OCI-LY7 (cell line): ENCODE data around the gene KCNIP1. TPM values are rescaled to one million over a fixed set of nuclear protein-coding genes. Genes with fewer than 3 reads are reported as not detected.

ENCODE experiments used
- BruUV-seq: library from RNA; stranded (reverse); fragments of 400-500 nt; replicated peaks from 2 replicates; lab custom pipeline; 2021; lab: Mats Ljungman, UMichigan
- CTCF ChIA-PET: fragments of 300-600 bp; sonication (Branson Sonifier 250); formaldehyde crosslinking; loops from one replicate; lab custom pipeline; 2022; ENCODE audit warnings: antibody characterized with exemption; ENCODE audit not compliant: unreplicated experiment; lab: Charles Lee
- POLR2A ChIA-PET: fragments of 300-600 bp; sonication (Branson Sonifier 250); formaldehyde crosslinking; loops from one replicate; lab custom pipeline; 2022; ENCODE audit warnings: antibody characterized with exemption; lab: Charles Lee
- DNase-seq: peaks from one replicate; pipeline ENCODE4 v3.0.0-alpha.2; 2015; ENCODE audit warnings: low spot score
- H2AFZ ChIP-seq: fragments of 200-600 bp; sonication (generic), shearing (Covaris generic); 2 replicates; pipeline ENCODE4 v1.6.1; 2014; ENCODE audit warnings: mild to moderate bottlenecking, antibody characterized with exemption, low read length, moderate library complexity
- H3K27ac ChIP-seq: fragments of 200-600 bp; sonication (generic); 2 replicates; pipeline ENCODE4 v1.5.1; 2014; ENCODE audit warnings: mixed run types, low read depth, mild to moderate bottlenecking, moderate library complexity, low read length, inconsistent platforms; ENCODE audit not compliant: poor library complexity, severe bottlenecking
- H3K36me3 ChIP-seq: fragments of 200-600 bp; sonication (generic); 2 replicates; pipeline ENCODE4 v1.6.1; 2014; ENCODE audit warnings: mild to moderate bottlenecking, antibody characterized with exemption, low read length, moderate library complexity, mixed read lengths; ENCODE audit not compliant: insufficient read depth
- H3K4me1 ChIP-seq: fragments of 200-600 bp; sonication (generic); 2 replicates; pipeline ENCODE4 v1.5.1; 2014; ENCODE audit warnings: mild to moderate bottlenecking, low read length; ENCODE audit not compliant: insufficient read depth, poor library complexity, severe bottlenecking
- H3K4me2 ChIP-seq: fragments of 200-600 bp; sonication (generic); 2 replicates; pipeline ENCODE4 v1.6.1; 2014; ENCODE audit warnings: mild to moderate bottlenecking, low read length
- H3K4me3 ChIP-seq: fragments of 200-600 bp; sonication (generic); 2 replicates; pipeline ENCODE4 v1.5.1; 2014; ENCODE audit warnings: mild to moderate bottlenecking, low read depth, low read length; ENCODE audit not compliant: poor library complexity, severe bottlenecking
- H3K79me2 ChIP-seq: fragments of 200-600 bp; sonication (generic); 2 replicates; pipeline ENCODE4 v1.6.1; 2016; ENCODE audit warnings: low read depth, mild to moderate bottlenecking, low read length, moderate library complexity, mixed read lengths; ENCODE audit not compliant: insufficient read depth
- H3K9me2 ChIP-seq: fragments of 200-600 bp; sonication (generic); 2 replicates; pipeline ENCODE4 v1.6.1; 2016; ENCODE audit warnings: mild to moderate bottlenecking, low read length, mixed read lengths; ENCODE audit not compliant: insufficient read depth
- H3K9me3 ChIP-seq: fragments of 200-600 bp; sonication (generic); 2 replicates; pipeline ENCODE4 v1.6.1; 2014; ENCODE audit warnings: mild to moderate bottlenecking, mixed run types, low read length, mixed read lengths
- H4K20me1 ChIP-seq: fragments of 200-600 bp; sonication (generic); 2 replicates; pipeline ENCODE4 v1.6.1; 2014; ENCODE audit warnings: mild to moderate bottlenecking, antibody characterized with exemption, low read length, moderate library complexity, mixed read lengths; ENCODE audit not compliant: insufficient read depth
- CTCF ChIP-seq: fragments of 200-600 bp; sonication (generic); conservative IDR thresholded peaks from 2 replicates; pipeline ENCODE4 v1.5.1; 2014; ENCODE audit warnings: mild to moderate bottlenecking, antibody characterized with exemption, low read length, moderate library complexity, mixed read lengths
- EZH2phosphoT487 ChIP-seq: fragments of 200-600 bp; sonication (generic); IDR thresholded peaks from 2 replicates; pipeline ENCODE4 v1.6.1; 2018; ENCODE audit warnings: low read depth, borderline replicate concordance, mild to moderate bottlenecking, mixed run types, antibody characterized with exemption, low read length, moderate library complexity, mixed read lengths
- intact Hi-C: fragments of 100-400 bp; cut with micrococcal nuclease; formaldehyde crosslinking; loops from one replicate; pipeline ENCODE4 v1.10.0; 2022; ENCODE audit not compliant: unreplicated experiment
- total RNA-seq, 2 experiments: library from RNA; depleted of rRNA in 1 of 2; stranded (reverse); fragments of >200 nt in 1 of 2; shearing (Covaris generic) in 1 of 2; gene quantifications; 2 replicates each; pipeline ENCODE4 v1.2.3, GENCODE V29; 2014 to 2022

KCNIP1 gene
- total RNA-seq, 2 experiments from 2014 or later = not detected

- CTCF ChIA-PET = no interaction called here
- Histone ChIP-seq H3K79me2 (no peaks in the 10 kb centered on the region), H2AFZ (no peak overlapping the region), H3K4me3 (no peak overlapping the region), H3K27ac (no peak overlapping the region), H3K4me1 (no peaks in the 10 kb centered on the region), H3K9me3 (no peaks in the 10 kb centered on the region), H3K36me3 (no peaks in the 10 kb centered on the region), H3K9me2 (no peaks in the 10 kb centered on the region), H3K4me2 (no peak overlapping the region), H4K20me1 (no peaks in the 10 kb centered on the region)
- no peak for DNase-seq
- BruUV-seq = no TSS peak
- intact Hi-C loops = no loop called here
- POLR2A ChIA-PET = no interaction called here
- TF ChIP-seq CTCF (no peak), EZH2phosphoT487 (no peak)
Observed at GRCh38 chr5:170496662-170497028, 7.2 kb upstream of the KCNIP1 start.

GRCh38 chr5:170497311-170498038, 6.3 kb upstream of the KCNIP1 start:
- ChIA-PET POLR2A (no interaction called here), CTCF (no interaction called here)
- Histone ChIP-seq H3K27ac (no peak overlapping the region), H2AFZ (no peak overlapping the region), H4K20me1 (no peaks in the 10 kb centered on the region), H3K9me2 (no peaks in the 10 kb centered on the region), H3K4me1 (no peaks in the 10 kb centered on the region), H3K4me3 (no peak overlapping the region), H3K36me3 (no peaks in the 10 kb centered on the region), H3K9me3 (no peaks in the 10 kb centered on the region), H3K79me2 (no peaks in the 10 kb centered on the region), H3K4me2 (no peak overlapping the region)
- TF ChIP-seq CTCF = no peak
- TF ChIP-seq EZH2phosphoT487 = no peak
- no peak for DNase-seq
- no TSS peak for BruUV-seq
- intact Hi-C loops = no loop called here

GRCh38 chr5:170498811-170499351, 4.9 kb upstream of the KCNIP1 start:
- Histone ChIP-seq H3K9me2 (no peaks in the 10 kb centered on the region), H2AFZ (no peak overlapping the region), H4K20me1 (no peaks in the 10 kb centered on the region), H3K36me3 (no peaks in the 10 kb centered on the region), H3K4me3 (no peak overlapping the region), H3K27ac (no peak overlapping the region), H3K79me2 (no peaks in the 10 kb centered on the region), H3K4me1 (no peaks in the 10 kb centered on the region), H3K9me3 (no peaks in the 10 kb centered on the region), H3K4me2 (no peak overlapping the region)
- no TSS peak for BruUV-seq
- intact Hi-C loops = no loop called here
- ChIA-PET POLR2A (no interaction called here), CTCF (no interaction called here)
- DNase-seq = no peak
- TF ChIP-seq CTCF (no peak), EZH2phosphoT487 (no peak)
